ENCODE measurements around the gene SKAP1.
"Not testable (repeated sequence)": the region's sequence is repeated elsewhere in the genome, so short reads cannot be mapped to it uniquely, and the experiment has no call there.

The SKAP1 gene

DNA sequence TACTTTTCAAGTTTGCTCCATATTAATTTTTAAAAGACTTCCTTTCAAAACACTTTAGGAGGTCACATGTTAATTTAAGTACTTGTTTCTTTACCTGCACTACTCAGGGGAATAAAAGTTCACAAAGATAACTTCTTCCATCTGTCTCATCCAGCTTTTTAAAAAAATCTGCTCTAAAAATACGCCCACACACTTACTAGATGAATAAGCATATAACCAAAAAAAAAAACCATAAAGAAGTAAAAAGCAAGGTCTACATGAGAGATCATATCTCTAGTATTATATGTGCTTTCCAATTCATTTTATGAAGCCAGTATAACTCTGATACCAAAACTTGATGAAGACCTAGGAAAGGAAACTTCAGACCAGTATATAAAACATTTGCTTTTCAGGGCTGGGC is 17.2 kb downstream of the SKAP1 start:
- DNase-seq (ENCODE audit: low spot score) = no peak

- DNase-seq (ENCODE audit: low spot score) = not testable (repeated sequence)
Measured at GRCh38 chr17:48410821-48411220, 19.2 kb downstream of the SKAP1 start.

DNA sequence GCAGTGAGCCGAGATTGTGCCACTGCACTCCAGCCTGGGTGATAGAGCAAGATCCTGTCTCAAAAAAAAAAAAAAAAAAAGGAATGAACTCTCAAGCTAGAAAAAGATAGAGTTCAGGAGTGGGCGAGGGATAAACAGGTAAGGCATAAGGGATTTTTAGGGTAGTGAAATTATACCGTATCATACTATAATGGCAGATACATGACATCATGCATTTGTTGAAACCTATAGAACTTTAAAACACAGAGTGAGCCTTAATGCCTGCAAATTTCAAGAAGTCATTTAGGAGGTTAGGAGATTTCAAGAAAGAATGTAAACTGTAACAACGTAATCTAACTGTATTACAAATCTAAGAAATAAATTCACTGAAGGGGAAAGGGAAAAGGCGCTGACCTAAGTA is 20.4 kb downstream of the SKAP1 start:
- no peak for DNase-seq (ENCODE audit: low spot score)

- no peak for DNase-seq (ENCODE audit: low spot score)
Measured at GRCh38 chr17:48406936-48407567, 23.0 kb downstream of the SKAP1 start.

DNA sequence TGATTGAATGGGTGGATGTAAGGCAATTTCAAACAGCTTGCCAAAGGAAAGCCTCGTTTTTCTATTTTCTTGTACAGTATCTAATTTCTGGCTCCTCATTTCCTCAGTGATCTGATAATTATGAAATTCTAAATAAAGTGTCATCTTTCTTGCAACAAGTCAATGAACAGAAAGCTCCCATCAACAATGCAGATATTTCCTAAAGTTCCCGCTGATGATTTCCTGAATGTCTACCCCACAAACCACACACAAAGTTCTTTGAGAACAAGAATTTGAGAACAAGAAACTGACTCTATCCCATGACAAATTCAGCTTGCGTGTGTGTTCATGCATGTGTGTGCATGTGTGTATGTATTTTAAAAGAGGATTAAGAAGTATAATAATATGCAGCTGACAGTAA is 35.2 kb downstream of the SKAP1 start:
- DNase-seq (ENCODE audit: low spot score) = no peak

GRCh38 chr17:48393283-48393682 is 36.7 kb downstream of the SKAP1 start:
- DNase-seq (ENCODE audit: low spot score) = no peak

DNA sequence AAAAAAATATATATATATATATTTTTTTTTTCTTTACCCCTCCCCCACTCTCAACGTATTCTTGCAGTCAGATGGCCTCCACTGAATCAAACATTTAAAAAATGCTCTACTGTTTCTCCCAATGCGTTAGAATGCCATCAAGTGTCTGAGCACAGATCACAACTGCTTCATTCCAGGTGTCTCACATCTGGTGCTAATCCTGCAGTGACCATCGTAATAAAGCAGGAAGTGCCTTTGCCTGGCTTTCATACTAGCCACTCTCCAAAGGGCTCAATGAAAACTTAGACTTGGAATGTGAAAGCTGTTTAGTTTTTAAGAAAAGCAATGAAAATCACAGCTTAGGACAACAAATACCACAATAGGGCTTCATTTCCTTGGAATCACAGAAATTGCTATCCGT is 37.2 kb downstream of the SKAP1 start:
- no peak for DNase-seq (ENCODE audit: low spot score)

DNA sequence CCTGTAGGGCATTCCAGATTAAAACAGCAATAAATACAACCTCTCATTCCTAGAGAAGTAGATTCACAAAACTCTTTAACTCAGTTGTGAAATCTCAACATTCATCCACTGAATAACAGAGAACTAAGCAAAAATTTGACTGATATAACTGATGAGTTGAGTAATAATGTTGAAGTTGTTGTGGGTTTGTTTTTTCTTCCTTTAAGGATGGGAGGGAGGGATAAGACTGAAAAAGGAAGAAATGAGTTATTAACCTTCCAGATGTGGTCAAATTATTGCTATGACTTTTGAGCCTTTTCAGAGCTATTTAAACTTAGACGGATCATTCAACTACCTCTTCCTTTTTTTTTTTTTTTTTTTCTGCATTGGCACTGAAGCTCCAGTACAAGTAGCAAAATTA is 38.6 kb downstream of the SKAP1 start:
- no peak for DNase-seq (ENCODE audit: low spot score)

DNA sequence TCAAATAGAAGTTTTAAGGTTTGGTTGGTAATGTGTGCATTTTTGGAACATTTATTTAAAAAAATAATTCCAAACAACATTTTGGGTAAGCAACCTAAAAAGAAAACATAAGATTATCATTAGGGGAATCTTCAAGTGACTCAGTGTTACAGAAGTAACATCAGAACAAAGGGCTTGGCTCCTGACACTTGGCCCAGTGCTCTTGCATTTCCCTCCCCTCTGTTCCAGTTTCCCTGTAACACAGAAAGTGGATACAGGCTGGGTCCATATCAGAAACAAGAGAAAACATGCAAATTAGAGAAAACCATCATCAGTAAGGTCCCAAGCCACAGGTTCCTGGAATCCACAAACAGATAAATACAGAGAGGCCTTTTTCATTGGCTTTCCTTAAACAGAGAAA is 40.1 kb downstream of the SKAP1 start:
- no peak for DNase-seq (ENCODE audit: low spot score)

DNA sequence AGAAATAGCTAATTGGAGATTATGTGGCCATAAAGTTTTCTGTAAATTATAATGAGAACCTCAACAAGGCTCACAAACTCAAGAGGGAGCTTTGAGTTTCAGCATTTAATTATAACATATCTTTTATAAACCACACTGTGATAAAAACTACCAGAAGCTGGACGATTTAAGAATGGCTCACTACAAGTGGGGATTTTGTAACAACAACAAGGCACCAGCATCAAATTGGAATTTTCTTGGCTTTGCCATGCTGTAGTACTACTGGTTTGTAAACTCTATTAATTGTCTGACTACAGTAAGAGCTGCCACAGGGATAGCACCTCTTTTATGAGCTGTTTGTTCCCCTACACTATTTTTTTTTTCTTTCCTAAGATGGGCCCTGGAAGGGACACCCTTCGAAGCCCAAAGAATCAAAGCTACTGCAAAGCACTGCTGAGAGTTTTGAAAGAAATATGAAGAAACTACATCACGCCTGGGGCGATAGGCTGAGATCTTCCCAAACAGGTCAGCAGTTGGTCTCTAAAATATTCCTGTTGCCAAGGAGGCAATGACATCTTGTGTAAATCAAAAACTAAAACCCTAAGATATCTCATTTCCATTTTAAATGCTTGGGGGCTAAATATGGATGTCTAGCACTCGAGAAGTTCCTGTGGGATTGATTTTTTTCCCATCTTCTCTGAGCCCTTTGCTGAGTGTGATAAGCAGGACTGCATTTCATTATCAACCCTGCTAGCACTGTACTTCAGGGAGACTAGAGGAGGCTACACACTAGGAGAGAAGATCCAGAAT is 40.9 kb downstream of the SKAP1 start:
- DNase-seq (ENCODE audit: low spot score) = no peak

DNA sequence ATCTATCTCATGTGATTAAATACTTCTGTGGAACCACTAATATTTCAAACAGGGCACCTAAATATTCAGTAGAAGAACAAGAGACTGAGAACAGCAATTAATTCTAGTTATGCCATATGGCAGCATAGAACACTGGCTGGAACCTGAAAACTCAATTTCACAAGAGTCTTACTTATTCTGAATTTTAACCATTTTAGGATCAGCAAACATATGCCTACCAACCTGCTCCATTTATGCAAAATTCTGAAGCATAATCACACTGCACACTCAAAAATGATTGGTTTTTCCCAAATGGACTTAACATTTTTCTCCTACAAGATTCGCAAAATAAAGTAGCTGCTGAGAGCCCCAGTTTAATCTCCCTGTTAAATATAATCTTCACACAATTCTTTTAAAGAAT is 43.2 kb downstream of the SKAP1 start:
- DNase-seq (ENCODE audit: low spot score) = no peak

- DNase-seq (ENCODE audit: low spot score) = no peak
Measured at GRCh38 chr17:48385319-48385718, 44.7 kb downstream of the SKAP1 start.

DNA sequence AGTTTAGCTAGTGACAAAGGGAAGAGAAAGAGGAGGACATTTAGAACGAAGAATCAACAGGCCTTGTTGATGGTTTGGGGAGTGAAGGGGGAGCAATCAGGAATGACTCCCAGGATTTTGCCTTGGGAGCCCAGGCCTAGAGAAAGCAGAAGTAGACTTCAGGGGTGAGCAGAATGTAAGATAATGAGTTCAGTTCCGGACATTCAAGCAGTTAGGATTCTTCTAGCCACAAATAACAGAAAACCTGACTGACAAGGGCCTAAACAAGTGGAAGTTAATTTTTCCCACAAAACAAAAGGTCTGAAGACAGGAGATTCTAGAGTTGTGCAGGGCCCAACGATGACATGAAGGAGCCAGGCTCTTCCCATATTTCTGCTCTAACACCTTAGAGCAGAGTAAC is 45.9 kb downstream of the SKAP1 start:
- DNase-seq (ENCODE audit: low spot score) = no peak

DNA sequence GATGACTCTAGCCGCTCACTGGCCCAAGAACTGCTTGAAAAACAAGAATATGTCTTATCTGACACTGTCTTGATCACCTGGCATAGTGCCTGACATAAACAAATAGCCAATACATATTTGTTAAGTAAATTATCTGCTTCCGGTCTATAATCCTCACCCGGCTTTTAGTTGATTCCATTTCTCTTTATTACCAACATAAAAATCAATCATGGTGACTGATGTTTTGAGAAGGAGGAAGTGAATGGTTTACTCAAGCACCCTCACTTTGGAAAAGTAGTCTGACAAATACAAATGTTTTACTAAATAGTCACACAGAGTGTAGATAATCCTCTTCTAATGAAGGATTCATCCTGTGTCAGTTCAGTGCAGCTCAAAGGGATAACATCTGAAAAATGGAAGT is 47.0 kb downstream of the SKAP1 start:
- DNase-seq (ENCODE audit: low spot score) = no peak

GRCh38 chr17:48378708-48379392 is 51.2 kb downstream of the SKAP1 start:
- DNase-seq (ENCODE audit: low spot score) = no peak

DNA sequence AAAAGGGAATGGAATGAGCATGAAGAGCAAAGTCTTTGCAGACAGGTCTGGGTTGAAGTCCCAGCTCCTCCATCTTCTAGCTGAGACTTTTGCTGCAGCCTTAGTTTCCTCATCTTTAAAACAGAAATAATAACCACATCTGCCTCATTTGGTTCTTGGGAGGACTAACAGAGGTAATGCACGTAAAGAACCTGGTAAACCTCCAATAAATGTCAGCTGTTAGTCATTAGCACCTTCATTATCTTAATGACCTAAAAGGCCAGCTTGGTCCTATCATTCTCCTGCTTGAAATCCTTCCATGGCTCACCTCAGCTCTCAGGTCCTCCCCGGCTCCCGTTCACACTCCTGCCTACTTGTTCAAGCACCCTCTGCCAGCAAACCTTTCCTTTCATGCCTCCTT is 51.8 kb downstream of the SKAP1 start:
- no peak for DNase-seq (ENCODE audit: low spot score)

- DNase-seq (ENCODE audit: low spot score) = no peak
Measured at GRCh38 chr17:48376682-48377325, 53.2 kb downstream of the SKAP1 start.

- DNase-seq (ENCODE audit: low spot score) = no peak
Measured at GRCh38 chr17:48375356-48375755, 54.7 kb downstream of the SKAP1 start.

DNA sequence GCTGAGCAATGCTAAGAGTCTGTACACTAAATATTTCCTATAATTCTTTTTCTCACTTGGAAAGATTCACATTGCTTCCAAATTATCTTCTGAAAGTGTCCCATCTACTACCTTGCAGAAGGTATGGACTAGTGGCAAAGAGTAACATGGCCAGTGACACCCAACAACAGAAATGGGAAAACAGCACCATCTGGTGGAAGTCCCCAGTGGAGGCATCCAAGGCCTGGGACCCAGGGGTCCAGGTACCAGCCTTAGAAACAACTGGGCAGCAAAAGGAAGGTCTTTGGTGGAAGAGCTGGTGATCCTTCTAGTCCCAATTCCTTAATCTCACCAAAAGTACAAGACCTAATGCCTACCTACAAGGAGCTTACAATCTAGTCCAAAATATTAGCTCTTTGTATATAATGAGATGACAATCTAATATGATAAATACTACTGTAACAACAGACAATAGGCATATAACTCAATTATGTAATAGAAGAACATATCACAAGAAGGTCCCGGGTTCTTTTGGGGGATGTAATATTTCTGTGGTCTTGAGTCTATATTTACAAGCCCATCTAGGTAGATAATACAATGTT is 55.3 kb downstream of the SKAP1 start:
- DNase-seq (ENCODE audit: low spot score) = peak; percentile 65

DNA sequence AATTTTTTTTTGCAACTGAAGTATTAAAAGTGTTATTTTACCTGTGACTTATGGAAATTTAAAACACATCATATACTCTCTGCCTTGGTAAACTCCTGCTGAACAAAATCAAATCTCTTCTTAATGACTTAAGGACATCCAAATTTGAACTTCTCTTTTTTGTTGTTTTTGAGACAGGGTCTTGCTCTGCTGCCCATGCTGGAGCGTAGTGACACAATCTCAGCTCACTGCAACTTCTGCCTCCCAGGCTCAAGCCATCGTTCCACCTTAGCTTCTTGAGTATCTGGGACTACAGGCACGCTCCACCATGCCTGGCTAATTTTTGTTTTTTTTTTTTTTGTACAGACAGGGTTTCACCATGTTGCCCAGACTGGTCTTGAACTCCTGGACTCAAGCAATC is 56.1 kb downstream of the SKAP1 start:
- no peak for DNase-seq (ENCODE audit: low spot score)

DNA sequence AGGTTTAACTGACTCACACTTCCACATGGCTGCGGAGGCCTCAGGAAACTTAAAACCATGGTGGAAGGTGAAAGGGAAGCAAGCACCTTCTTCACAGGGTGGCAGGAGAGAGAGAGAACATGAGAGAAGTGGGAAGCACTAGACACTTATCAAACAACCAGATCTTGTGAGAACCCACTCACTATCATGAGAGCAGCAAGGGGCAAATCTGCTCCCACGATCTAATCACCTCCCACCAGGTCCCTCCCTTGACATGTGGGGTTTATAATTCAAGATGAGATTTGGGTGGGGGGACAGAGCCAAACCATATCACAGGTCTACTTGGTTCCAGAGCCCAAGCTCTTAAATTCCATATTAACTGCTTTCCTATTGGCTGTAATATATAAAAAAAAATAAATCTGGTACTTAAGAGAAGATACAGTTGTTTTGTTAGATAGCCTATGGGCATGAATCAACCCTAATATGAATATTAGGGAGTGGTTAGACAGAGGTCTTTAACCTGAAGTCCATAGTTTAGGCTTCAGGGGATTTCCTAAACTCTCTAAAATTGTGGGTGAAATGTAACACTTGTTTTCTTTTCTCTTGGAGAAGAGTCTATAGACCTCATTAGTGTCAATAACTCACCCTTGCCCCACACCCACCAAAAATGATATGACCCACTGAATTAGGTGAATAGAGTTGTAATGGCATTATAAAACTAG is 56.7 kb downstream of the SKAP1 start:
- DNase-seq (ENCODE audit: low spot score) = no peak

- DNase-seq (ENCODE audit: low spot score) = not testable (repeated sequence)
Measured at GRCh38 chr17:48368967-48369366, 61.0 kb downstream of the SKAP1 start.
